ENCODE measurements around the gene KCNQ1.

DNA sequence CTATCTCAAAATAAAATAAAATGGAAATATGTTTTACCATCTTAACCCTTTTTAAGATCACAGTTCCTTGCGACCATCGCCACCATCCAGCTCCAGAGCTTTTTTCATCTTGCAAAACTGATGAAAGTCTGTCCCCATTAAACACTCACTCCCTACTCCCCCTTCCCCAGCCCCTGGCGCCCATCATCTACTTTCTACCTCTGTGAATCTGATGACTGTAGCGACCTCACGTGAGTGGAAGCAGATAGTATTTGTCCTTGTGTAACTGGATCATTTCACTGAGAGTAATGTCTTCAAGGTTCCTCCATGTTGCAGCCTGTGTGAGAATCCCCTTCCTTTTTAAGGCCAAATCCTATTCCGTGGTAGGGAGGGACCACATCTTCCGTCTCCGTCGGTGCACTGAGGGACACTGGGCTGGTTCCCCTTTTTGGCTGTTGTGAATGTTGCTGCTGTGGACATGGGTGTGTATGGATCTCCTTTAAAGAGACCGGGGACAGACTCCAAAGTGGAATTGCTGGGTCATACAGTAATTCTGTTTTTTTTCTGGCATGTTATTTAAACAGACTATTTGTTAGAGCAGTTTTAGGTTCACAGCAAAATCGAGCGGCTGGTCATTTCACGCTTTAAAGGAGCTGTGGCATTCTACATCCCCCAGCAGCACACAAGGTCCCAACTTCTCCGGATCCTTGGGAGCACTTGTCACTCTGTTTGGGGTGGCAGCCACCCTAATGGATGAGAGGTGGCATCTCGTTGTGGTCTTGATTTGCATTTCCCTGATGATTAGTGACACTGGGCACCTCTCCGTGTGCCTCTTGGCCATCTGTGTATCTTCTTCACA is 120.0 kb downstream of the KCNQ1 start:
- TF ChIP-seq, protein P1, sequence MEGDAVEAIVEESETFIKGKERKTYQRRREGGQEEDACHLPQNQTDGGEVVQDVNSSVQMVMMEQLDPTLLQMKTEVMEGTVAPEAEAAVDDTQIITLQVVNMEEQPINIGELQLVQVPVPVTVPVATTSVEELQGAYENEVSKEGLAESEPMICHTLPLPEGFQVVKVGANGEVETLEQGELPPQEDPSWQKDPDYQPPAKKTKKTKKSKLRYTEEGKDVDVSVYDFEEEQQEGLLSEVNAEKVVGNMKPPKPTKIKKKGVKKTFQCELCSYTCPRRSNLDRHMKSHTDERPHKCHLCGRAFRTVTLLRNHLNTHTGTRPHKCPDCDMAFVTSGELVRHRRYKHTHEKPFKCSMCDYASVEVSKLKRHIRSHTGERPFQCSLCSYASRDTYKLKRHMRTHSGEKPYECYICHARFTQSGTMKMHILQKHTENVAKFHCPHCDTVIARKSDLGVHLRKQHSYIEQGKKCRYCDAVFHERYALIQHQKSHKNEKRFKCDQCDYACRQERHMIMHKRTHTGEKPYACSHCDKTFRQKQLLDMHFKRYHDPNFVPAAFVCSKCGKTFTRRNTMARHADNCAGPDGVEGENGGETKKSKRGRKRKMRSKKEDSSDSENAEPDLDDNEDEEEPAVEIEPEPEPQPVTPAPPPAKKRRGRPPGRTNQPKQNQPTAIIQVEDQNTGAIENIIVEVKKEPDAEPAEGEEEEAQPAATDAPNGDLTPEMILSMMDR (conservative IDR thresholded peaks at IDR 0.05) = no peak
- no peak for TF ChIP-seq EZH2 (IDR thresholded peaks at IDR 0.05; ENCODE audit: low read depth)
